ENCODE measurements around the gene PEAR1. TPM values are rescaled to one million over a fixed set of nuclear protein-coding genes. Genes with fewer than 3 reads are reported as not detected.

PEAR1 gene
- total and polyA plus RNA-seq, 2 of the 4 experiments (the other 2 are of a cell fraction) = 2.0 to 44.4 TPM

DNA sequence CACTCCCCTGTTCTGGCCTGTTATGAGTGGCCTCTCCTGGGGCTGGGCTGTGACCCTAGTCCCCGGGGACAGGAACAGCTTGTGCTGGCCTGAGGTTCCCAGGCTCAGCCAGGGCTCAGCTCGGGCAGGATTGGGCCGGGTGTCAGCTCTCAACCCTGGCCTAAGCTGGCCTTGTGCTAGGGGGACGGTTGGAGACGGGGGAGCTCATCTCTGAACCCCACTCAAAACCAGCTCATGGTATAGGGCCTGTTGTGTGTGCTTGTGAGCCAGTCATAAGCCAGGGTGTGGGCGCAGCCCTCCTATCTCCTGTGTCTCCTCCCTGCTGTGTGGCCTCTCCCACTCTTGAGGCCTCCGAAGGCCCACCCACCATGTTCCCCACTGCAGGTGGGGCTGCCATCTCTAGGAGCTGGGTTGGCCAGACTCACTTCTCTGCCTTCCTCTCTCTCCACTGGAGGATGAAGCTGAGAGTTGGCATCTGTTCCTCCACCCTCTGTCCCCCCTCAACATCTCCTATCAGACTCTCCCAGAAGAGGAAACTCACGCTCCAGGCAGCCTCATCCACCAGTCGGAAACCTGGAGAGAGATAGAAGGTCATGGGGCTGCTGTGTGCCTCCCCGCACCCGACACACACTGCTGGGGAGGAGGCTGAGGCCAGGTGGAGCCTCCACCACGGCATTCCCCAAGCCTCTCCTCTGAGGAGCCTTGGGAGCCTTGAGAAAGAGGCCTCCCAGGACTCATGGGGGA lies 1.4 kb downstream of the PEAR1 start (continued):
- TF ChIP-seq, protein P1, sequence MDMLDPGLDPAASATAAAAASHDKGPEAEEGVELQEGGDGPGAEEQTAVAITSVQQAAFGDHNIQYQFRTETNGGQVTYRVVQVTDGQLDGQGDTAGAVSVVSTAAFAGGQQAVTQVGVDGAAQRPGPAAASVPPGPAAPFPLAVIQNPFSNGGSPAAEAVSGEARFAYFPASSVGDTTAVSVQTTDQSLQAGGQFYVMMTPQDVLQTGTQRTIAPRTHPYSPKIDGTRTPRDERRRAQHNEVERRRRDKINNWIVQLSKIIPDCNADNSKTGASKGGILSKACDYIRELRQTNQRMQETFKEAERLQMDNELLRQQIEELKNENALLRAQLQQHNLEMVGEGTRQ (IDR thresholded peaks at IDR 0.05; ENCODE audit: low read depth, low read length) = no peak
- TF ChIP-seq MAZ (IDR thresholded peaks at IDR 0.05; ENCODE audit: borderline replicate concordance, low read depth, low read length) = no peak

DNA sequence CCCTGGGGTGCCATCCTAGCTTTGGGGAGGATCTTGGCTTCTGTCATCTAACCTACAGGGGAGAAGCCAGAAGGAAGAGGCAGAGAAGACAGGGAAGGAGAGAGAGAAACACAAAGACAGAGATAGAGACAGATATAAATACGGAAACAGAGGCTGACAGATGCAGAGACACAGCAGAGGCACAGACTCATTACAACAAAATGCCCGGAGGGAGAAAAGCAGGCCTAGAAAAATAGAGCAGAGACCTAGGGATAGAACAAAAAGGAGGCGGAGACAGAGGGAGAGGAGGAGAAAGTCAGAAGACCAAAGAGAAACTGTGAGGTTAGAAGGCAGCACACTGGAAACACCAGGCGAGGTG lies 1.9 kb downstream of the PEAR1 start:
- H4K8ac ChIP-seq (ENCODE audit: low read depth in 2 of 2, low read length in 2 of 2) = peak overlapping the region; percentile 62 to 68

More for the DNA sequence above, 1.9 kb downstream of the PEAR1 start:
- Histone ChIP-seq H3K4ac (ENCODE audit: low read depth, low read length) (peak overlapping the region; percentile 76), H4K20me1 (ENCODE audit: insufficient read depth, low read length) (peaks cover 2% of the 10 kb centered on the region; the same call in 1 of the 2 replicates), H3K9me3 (ENCODE audit: control insufficient read depth, insufficient read depth, low read length) (no peaks in the 10 kb centered on the region), H4K5ac (ENCODE audit: low read depth, low read length) (peak overlapping the region; percentile 59; the same call in 1 of the 2 replicates), H2BK120ac (ENCODE audit: low read depth, low read length) (peak overlapping the region; percentile 88), H3K56ac (ENCODE audit: extremely low read depth, insufficient read depth, low read length) (peak overlapping the region; percentile 34; the same call in 1 of the 2 replicates), H3K27me3 (ENCODE audit: control insufficient read depth, insufficient read depth, low read length) (no peaks in the 10 kb centered on the region; the same call in 1 of the 2 replicates), H3K4me2 (ENCODE audit: low read depth, low read length) (0 out of 2 replicates have a peak overlapping the region, but pooled peaks have one; percentile 14), H3K9ac (ENCODE audit: low read depth, low read length) (no peak overlapping the region), H3K4me1 (ENCODE audit: control insufficient read depth, insufficient read depth, low read length) (peaks cover 42% of the 10 kb centered on the region), H3K9me1 (ENCODE audit: insufficient read depth, low read length) (peaks cover 24% of the 10 kb centered on the region), H2BK15ac (ENCODE audit: low read depth, low read length) (peak overlapping the region; percentile 47; the same call in 2 of the 3 replicates), H2AK9ac (replicated peaks; ENCODE audit: low read depth, low read length, poor library complexity) (peak overlapping the region; percentile 96), H4K91ac (ENCODE audit: insufficient read depth, low read depth, low read length) (peak overlapping the region; percentile 87), H2BK20ac (ENCODE audit: low read depth, low read length) (peak overlapping the region; percentile 67), H3K18ac (ENCODE audit: low read depth, low read length) (peak overlapping the region; percentile 65; the same call in 1 of the 2 replicates), H3K27ac (ENCODE audit: insufficient read depth, low read length) (peak overlapping the region; percentile 59), H2AFZ (replicated peaks; ENCODE audit: low read length, poor library complexity) (peak overlapping the region; percentile 70), H2BK5ac (ENCODE audit: low read depth, low read length, poor library complexity, severe bottlenecking) (peak overlapping the region; percentile 92), H3K23ac (ENCODE audit: low read depth, low read length) (peak overlapping the region; percentile 26), H3K4me3 (ENCODE audit: insufficient read depth, low read depth, low read length) (no peak overlapping the region), H3K14ac (replicated peaks; ENCODE audit: low read depth, low read length) (peak overlapping the region; percentile 74; the same call in 1 of the 2 replicates), H3K79me1 (ENCODE audit: low read depth in 1 of 2, low read length in 2 of 2) (peaks cover 23 to 68% of the 10 kb centered on the region in 2 experiments), H3K36me3 (ENCODE audit: control insufficient read depth, insufficient read depth, low read length) (no peaks in the 10 kb centered on the region), H2AK5ac (ENCODE audit: low read depth, low read length) (peak overlapping the region; percentile 41)
- no peak for TF ChIP-seq MAZ (IDR thresholded peaks at IDR 0.05; ENCODE audit: borderline replicate concordance, low read depth, low read length)
- dilution Hi-C loops (cut with HindIII; ENCODE audit: low sequenced_read_pairs, unreplicated experiment) (no loop called here), in situ Hi-C loops (cut with MboI; ENCODE audit: low sequenced_read_pairs) (no loop called here), intact Hi-C loops (cut with micrococcal nuclease) (no loop called here)
- BruUV-seq (replicated peaks) = no TSS peak
- POLR2A ChIA-PET (ENCODE audit: unreplicated experiment) = interaction anchor here (1.2 kb wide), 1 partner anchor 167 kb away, joined by 3 read pairs; the partner anchor contains the start of genes ISG20L2 and METTL25B
- ATAC-seq (ENCODE audit: low read depth) (no peak), DNase-seq (peak; percentile 27)
- 67% methylated on average over 1 of the region's 4 CpGs; no CpG with 5 or more reads in 1 of the 2 experiments for WGBS, 2 experiments (ENCODE audit: extremely low coverage in 2 of 2, insufficient read length in 1 of 2)
- CTCF ChIA-PET = no interaction called here

Data from IMR-90 (cell line).